ENCODE measurements around the gene ZNF385D. TPM values are rescaled to one million over a fixed set of nuclear protein-coding genes. Genes with fewer than 3 reads are reported as not detected.
A peak's percentile ranks its signal among the peaks of the same experiment; 100 is the strongest.

Gene ZNF385D
- polyA plus RNA-seq, 1 donor, result 2.2 TPM

DNA sequence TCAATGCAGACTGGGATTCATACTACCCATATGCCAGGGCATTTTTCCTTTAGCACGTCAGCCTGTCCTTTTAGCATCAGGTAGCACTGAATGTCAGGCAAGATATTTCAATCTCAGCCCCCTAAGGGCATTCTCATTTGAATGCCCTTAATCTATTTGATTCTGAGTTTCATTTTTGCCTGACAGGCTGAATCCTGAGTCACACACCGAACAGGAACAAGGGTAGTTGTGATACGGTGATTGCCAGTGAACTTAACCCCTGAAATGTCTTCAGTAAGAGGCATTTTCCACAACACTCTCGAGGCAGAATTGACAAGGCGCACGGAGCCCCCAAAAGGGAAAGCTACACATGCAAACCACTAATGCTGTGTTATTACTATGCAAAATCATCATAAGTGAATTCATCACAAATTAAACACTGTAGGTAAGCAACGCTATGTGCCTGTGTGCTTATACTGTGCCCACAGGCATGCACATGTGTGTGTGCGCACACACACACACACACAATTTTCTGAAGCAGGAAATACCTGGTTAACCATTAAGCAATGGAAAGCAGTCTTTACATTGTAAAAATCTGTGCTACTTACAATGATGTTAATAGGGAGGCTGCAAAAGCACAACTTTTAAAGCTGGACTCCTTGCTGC lies 130.4 kb downstream of the ZNF385D start:
- no peak overlapping the region for H3K27ac ChIP-seq (ENCODE audit: low read length)
- WGBS (ENCODE audit: insufficient coverage, low lambda C conversion rate), result 20% methylated on average over 1 of the region's 8 CpGs
- no peaks in the 10 kb centered on the region for H3K9me3 ChIP-seq (ENCODE audit: control insufficient read depth, low read depth, low read length)
- H3K4me1 ChIP-seq (ENCODE audit: control insufficient read depth, insufficient read depth, low read length), result peaks cover 2% of the 10 kb centered on the region
- peak; percentile 22 to 77 for DNase-seq
- no peak overlapping the region for H3K4me3 ChIP-seq (ENCODE audit: low read length)
- H3K36me3 ChIP-seq (ENCODE audit: control insufficient read depth, insufficient read depth, low read length), result no peaks in the 10 kb centered on the region
- no peaks in the 10 kb centered on the region for H3K27me3 ChIP-seq (ENCODE audit: control insufficient read depth, insufficient read depth, low read length)

DNA sequence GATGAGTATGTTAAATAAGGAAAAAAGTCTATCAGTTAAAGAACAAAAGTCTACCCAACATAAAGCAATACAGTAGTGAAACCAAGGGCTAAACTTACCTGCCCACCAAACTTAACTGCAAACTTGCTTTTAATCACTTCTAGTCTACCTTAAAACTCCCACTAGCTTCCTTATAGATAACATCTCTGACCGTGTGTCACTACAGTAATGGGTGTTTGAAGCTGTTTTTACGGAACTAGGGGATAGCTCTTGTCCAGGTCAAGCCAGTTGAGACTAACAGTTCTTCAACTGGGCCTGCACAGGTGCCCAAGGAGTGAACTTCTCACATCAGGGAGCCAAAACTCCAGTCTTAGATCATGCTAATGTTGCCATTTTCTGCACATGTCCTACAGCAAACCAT lies 132.3 kb downstream of the ZNF385D start:
- H3K4me1 ChIP-seq (ENCODE audit: control insufficient read depth, insufficient read depth, low read length), result peaks cover 2% of the 10 kb centered on the region
- H3K9me3 ChIP-seq (ENCODE audit: control insufficient read depth, low read depth, low read length), result no peaks in the 10 kb centered on the region
- H3K4me3 ChIP-seq (ENCODE audit: low read length), result no peak overlapping the region
- no peak overlapping the region for H3K27ac ChIP-seq (ENCODE audit: low read length)
- no peaks in the 10 kb centered on the region for H3K36me3 ChIP-seq (ENCODE audit: control insufficient read depth, insufficient read depth, low read length)
- WGBS (ENCODE audit: insufficient coverage, low lambda C conversion rate), result no CpG with 5 or more reads among the region's 2 CpGs
- no peak for DNase-seq
- no peaks in the 10 kb centered on the region for H3K27me3 ChIP-seq (ENCODE audit: control insufficient read depth, insufficient read depth, low read length)

DNA sequence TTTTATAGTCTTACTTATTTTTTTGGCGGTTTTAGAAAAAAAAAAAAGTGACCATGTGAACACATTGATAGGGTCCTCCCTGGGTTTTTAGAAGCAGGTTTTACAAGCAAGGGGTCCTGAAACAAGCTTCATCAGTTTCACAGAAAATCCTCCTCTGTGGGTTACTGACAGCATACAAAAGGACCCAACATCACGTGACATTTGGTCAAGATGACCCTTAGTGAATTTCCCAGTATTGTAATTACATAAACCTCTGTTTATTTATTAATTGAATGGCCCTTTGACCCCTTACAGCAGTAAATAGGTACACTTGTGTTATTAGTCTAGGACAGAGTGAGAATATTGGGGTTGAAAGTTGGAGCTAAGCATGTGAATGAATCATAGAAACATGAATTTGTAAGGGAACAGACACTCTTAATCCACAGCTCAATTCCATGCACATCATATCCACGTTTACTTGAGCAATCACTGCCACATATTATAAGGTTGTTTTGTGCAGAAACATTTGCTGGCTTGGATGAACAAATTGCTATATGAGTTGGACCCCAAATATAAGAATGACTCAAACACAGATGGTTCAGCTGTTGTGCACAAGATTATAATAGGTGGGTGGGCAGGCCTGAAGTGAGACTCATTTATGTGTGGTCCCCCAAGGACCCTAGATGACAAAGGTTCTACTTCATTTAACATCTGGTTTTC lies 137.5 kb downstream of the ZNF385D start:
- H3K36me3 ChIP-seq (ENCODE audit: control insufficient read depth, insufficient read depth, low read length), result no peaks in the 10 kb centered on the region
- no peak overlapping the region for H3K27ac ChIP-seq (ENCODE audit: low read length)
- no peaks in the 10 kb centered on the region for H3K9me3 ChIP-seq (ENCODE audit: control insufficient read depth, low read depth, low read length)
- H3K4me3 ChIP-seq (ENCODE audit: low read length), result no peak overlapping the region
- DNase-seq, result no peak
- 90% methylated on average over 2 of the region's 3 CpGs for WGBS (ENCODE audit: insufficient coverage, low lambda C conversion rate)
- H3K4me1 ChIP-seq (ENCODE audit: control insufficient read depth, insufficient read depth, low read length), result no peaks in the 10 kb centered on the region
- no peaks in the 10 kb centered on the region for H3K27me3 ChIP-seq (ENCODE audit: control insufficient read depth, insufficient read depth, low read length)

DNA sequence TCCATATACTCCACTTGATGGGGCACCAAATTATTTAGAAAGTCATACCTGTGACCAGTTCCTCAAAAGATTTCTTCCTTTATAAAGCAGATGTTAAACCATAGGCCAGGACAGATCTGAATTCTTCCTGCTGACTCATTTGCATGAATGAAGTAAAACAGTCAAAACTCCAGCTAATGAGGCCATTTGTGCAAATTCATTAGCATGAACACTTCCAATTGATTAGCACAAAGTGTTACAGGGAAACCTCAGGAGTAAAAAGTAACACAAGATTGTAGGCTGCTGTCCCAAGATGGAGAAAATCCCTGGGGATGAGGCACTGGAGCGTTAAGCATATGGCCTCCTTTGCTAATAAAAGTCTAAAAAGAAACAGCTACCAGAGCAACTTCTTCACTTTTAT lies 149.8 kb downstream of the ZNF385D start:
- Histone ChIP-seq H3K27me3 (ENCODE audit: control insufficient read depth, insufficient read depth, low read length) (no peaks in the 10 kb centered on the region), H3K27ac (ENCODE audit: low read length) (no peak overlapping the region), H3K9me3 (ENCODE audit: control insufficient read depth, low read depth, low read length) (no peaks in the 10 kb centered on the region), H3K36me3 (ENCODE audit: control insufficient read depth, insufficient read depth, low read length) (no peaks in the 10 kb centered on the region), H3K4me3 (ENCODE audit: low read length) (no peak overlapping the region), H3K4me1 (ENCODE audit: control insufficient read depth, insufficient read depth, low read length) (no peaks in the 10 kb centered on the region)
- no peak for DNase-seq
- WGBS (ENCODE audit: insufficient coverage, low lambda C conversion rate), result 86% methylated on average over 1 of the region's 1 CpG

DNA sequence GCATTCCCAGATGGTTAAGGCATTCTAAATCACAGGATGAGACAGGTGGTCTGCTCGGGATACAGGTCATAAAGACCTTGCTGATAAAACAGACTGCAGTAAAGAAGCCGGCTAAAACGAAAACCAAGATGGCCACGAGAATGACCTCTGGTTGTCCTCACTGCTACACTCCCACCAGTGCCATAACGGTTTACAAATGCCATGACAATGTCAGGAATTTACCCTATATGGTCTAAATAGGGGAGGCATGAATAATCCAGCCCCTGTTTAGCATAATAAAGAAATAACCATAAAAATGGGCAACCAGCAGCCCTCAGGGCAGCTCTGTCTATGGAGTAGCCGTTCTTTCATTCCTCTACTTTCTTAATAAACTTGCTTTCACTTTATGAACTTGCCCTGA lies 151.1 kb downstream of the ZNF385D start:
- Histone ChIP-seq H3K27me3 (ENCODE audit: control insufficient read depth, insufficient read depth, low read length) (no peaks in the 10 kb centered on the region), H3K4me3 (ENCODE audit: low read length) (no peak overlapping the region), H3K27ac (ENCODE audit: low read length) (no peak overlapping the region), H3K4me1 (ENCODE audit: control insufficient read depth, insufficient read depth, low read length) (no peaks in the 10 kb centered on the region), H3K36me3 (ENCODE audit: control insufficient read depth, insufficient read depth, low read length) (no peaks in the 10 kb centered on the region), H3K9me3 (ENCODE audit: control insufficient read depth, low read depth, low read length) (no peaks in the 10 kb centered on the region)
- no CpG with 5 or more reads among the region's 6 CpGs for WGBS (ENCODE audit: insufficient coverage, low lambda C conversion rate)
- DNase-seq, result no peak

DNA sequence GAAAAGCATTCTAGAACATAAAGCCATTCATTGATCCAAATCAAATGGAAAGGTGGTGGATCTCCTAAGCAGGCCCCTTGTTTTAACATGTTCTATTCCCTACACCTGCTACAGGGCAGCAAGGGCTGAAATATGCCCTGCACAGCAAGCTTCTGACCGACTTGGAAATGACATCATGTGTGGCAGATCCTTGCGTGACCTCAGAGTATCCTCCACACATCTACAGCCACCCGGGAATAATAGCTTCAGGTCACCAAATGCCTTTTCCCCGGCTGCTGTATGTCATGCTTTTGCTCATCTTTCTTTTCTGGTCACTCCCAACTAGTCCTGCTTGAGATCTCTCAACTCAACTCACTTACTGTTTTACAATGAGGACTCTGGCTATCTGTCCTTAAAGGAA lies 158.2 kb downstream of the ZNF385D start:
- no peaks in the 10 kb centered on the region for H3K4me1 ChIP-seq (ENCODE audit: control insufficient read depth, insufficient read depth, low read length)
- DNase-seq, result no peak
- no CpG with 5 or more reads among the region's 4 CpGs for WGBS (ENCODE audit: insufficient coverage, low lambda C conversion rate)
- no peak overlapping the region for H3K4me3 ChIP-seq (ENCODE audit: low read length)
- no peaks in the 10 kb centered on the region for H3K27me3 ChIP-seq (ENCODE audit: control insufficient read depth, insufficient read depth, low read length)
- no peaks in the 10 kb centered on the region for H3K9me3 ChIP-seq (ENCODE audit: control insufficient read depth, low read depth, low read length)
- no peaks in the 10 kb centered on the region for H3K36me3 ChIP-seq (ENCODE audit: control insufficient read depth, insufficient read depth, low read length)
- H3K27ac ChIP-seq (ENCODE audit: low read length), result no peak overlapping the region

DNA sequence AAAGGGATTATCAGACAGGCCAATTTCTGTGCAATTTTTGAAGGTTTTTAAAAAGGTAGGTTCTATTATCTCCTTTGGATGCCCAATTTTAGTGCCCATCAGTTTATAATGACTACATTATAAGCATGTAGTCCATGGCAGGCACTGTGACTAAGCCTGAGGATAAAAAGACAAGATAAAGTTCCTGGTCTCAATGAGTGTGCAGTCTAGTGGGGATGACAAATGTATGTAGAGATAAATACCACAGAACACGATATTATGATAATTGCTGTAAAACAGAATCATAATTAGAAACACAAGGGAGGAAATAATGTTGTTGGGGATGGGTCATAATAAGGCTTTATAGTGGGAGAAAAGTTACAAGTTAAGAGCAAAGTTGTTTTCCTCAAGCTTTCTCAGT lies 163.1 kb downstream of the ZNF385D start:
- WGBS (ENCODE audit: insufficient coverage, low lambda C conversion rate), result no CpG with 5 or more reads among the region's 1 CpG
- Histone ChIP-seq H3K4me1 (ENCODE audit: control insufficient read depth, insufficient read depth, low read length) (no peaks in the 10 kb centered on the region), H3K27ac (ENCODE audit: low read length) (no peak overlapping the region), H3K27me3 (ENCODE audit: control insufficient read depth, insufficient read depth, low read length) (no peaks in the 10 kb centered on the region), H3K4me3 (ENCODE audit: low read length) (no peak overlapping the region), H3K9me3 (ENCODE audit: control insufficient read depth, low read depth, low read length) (no peaks in the 10 kb centered on the region), H3K36me3 (ENCODE audit: control insufficient read depth, insufficient read depth, low read length) (no peaks in the 10 kb centered on the region)
- no peak for DNase-seq

DNA sequence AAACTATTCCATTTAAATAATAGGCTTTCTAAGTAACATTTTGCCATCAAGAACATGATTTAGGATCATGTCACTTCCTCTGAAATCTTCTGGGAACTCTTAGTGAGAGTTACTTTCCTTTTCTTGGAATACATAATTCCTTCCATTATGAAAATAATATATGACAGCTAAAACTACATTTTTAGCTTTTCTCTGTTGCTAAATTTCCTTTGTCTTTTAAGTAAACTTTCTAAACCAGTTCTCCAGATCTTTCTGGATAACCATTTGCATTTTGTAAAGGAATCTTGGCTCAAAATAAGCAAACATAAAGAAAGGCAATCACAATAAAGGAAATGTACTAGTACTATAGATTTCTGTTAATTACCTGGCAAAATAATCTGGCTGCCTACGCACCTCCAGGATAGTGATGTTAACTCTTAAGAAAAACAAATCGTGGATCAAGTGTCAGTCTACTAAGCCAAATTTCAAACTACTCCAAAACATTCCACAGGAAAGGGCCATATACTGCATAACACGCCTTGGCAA lies 165.7 kb downstream of the ZNF385D start:
- no peaks in the 10 kb centered on the region for H3K9me3 ChIP-seq (ENCODE audit: control insufficient read depth, low read depth, low read length)
- no peaks in the 10 kb centered on the region for H3K27me3 ChIP-seq (ENCODE audit: control insufficient read depth, insufficient read depth, low read length)
- H3K27ac ChIP-seq (ENCODE audit: low read length), result no peak overlapping the region
- DNase-seq, result no peak
- H3K36me3 ChIP-seq (ENCODE audit: control insufficient read depth, insufficient read depth, low read length), result no peaks in the 10 kb centered on the region
- 90% methylated on average over 2 of the region's 3 CpGs for WGBS (ENCODE audit: insufficient coverage, low lambda C conversion rate)
- no peak overlapping the region for H3K4me3 ChIP-seq (ENCODE audit: low read length)
- no peaks in the 10 kb centered on the region for H3K4me1 ChIP-seq (ENCODE audit: control insufficient read depth, insufficient read depth, low read length)

DNA sequence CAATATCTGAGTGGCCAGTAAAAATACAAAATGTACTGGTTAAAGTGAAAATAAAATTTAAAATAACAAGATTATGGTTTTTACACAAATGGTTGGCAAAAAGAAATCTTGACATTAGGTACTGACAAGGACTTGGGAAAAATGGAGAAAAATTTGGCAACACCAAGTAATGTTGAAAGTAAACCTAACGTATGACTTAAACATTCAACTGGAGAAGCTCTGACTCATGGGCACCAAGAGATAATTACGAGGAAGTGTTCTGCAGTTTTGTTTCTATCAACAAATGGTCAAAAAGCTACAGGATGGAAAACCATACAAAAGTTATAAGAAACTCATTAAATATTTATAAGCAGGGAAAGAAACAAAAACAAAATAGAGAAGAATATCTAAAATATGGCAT lies 177.7 kb downstream of the ZNF385D start:
- Histone ChIP-seq H3K27me3 (ENCODE audit: control insufficient read depth, insufficient read depth, low read length) (no peaks in the 10 kb centered on the region), H3K9me3 (ENCODE audit: control insufficient read depth, low read depth, low read length) (no peaks in the 10 kb centered on the region), H3K36me3 (ENCODE audit: control insufficient read depth, insufficient read depth, low read length) (no peaks in the 10 kb centered on the region), H3K4me3 (ENCODE audit: low read length) (no peak overlapping the region), H3K4me1 (ENCODE audit: control insufficient read depth, insufficient read depth, low read length) (no peaks in the 10 kb centered on the region), H3K27ac (ENCODE audit: low read length) (no peak overlapping the region)
- WGBS (ENCODE audit: insufficient coverage, low lambda C conversion rate), result 94% methylated on average over 2 of the region's 2 CpGs
- DNase-seq, result no peak

DNA sequence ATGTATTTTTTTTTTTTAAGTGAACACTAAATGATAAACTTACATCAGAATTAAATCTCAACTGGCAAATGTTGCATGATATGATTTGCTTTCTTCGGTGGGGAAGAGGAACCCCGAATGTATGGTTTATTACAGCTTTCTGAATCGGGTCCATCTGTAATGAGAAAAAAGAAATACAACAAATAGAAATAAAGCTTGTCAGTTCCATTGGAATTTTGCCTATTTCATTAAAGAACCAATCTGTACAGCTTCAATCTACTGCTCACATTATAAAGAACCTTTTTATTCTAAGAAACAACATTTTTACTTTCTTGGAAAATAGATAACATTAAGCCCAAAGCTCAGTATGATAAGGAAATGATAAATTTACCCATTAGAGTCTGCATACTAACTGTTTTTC lies 186.5 kb downstream of the ZNF385D start:
- Histone ChIP-seq H3K27ac (ENCODE audit: low read length) (no peak overlapping the region), H3K9me3 (ENCODE audit: control insufficient read depth, low read depth, low read length) (no peaks in the 10 kb centered on the region), H3K4me3 (ENCODE audit: low read length) (no peak overlapping the region), H3K4me1 (ENCODE audit: control insufficient read depth, insufficient read depth, low read length) (no peaks in the 10 kb centered on the region), H3K36me3 (ENCODE audit: control insufficient read depth, insufficient read depth, low read length) (no peaks in the 10 kb centered on the region), H3K27me3 (ENCODE audit: control insufficient read depth, insufficient read depth, low read length) (no peaks in the 10 kb centered on the region)
- 100% methylated on average over 1 of the region's 3 CpGs for WGBS (ENCODE audit: insufficient coverage, low lambda C conversion rate)
- no peak for DNase-seq

DNA sequence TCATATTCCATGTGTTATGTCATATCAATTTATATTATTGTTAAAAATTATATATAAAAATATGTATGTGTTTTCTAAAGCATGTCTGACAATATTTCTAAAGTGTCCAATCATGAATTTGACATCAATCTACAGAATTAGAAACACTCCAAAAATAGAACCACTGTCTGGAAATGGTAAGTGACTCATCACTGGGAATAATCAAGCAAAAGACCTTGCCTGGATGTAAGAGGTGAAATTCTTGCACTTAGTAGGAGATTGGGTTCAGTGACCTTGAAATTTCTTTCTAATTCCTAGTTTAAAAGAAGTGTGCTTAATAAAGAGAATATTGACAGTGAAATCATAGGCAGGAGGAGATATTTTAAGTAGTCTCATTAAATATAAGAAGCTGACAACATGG lies 188.8 kb downstream of the ZNF385D start:
- no peaks in the 10 kb centered on the region for H3K36me3 ChIP-seq (ENCODE audit: control insufficient read depth, insufficient read depth, low read length)
- no peaks in the 10 kb centered on the region for H3K27me3 ChIP-seq (ENCODE audit: control insufficient read depth, insufficient read depth, low read length)
- DNase-seq, result no peak

More for the DNA sequence above, 188.8 kb downstream of the ZNF385D start:
- no peak overlapping the region for H3K27ac ChIP-seq (ENCODE audit: low read length)
- no peak overlapping the region for H3K4me3 ChIP-seq (ENCODE audit: low read length)
- no peaks in the 10 kb centered on the region for H3K4me1 ChIP-seq (ENCODE audit: control insufficient read depth, insufficient read depth, low read length)
- no peaks in the 10 kb centered on the region for H3K9me3 ChIP-seq (ENCODE audit: control insufficient read depth, low read depth, low read length)

Data from large intestine (tissue), 3 donors.